Cardiac fibroblast (primary cell): ENCODE results near the gene MAML2.

ENCODE experiments used
- DNase-seq, 2 donors: peaks; one replicate each; pipeline versions ENCODE4 v3.0.0 to v3.0.0-alpha.2; 2010; ENCODE audit warnings: low read depth in 2 of 2
- H3K4me3 ChIP-seq, 2 donors: replicated peaks in 1 of 2; 1 replicate in 1 of 2; 2 replicates in 1 of 2; pipeline ENCODE4 v1.5.1; 2011; ENCODE audit warnings: low read depth in 2 of 2, low read length in 2 of 2, mild to moderate bottlenecking in 2 of 2, moderate library complexity in 1 of 2
- TF ChIP-seq, protein P1 (sequence below): IDR thresholded peaks from one replicate; pipeline ENCODE4 v1.5.1; 2011; ENCODE audit warnings: low read depth, mild to moderate bottlenecking, low read length, inconsistent platforms

MAML2 gene

DNA sequence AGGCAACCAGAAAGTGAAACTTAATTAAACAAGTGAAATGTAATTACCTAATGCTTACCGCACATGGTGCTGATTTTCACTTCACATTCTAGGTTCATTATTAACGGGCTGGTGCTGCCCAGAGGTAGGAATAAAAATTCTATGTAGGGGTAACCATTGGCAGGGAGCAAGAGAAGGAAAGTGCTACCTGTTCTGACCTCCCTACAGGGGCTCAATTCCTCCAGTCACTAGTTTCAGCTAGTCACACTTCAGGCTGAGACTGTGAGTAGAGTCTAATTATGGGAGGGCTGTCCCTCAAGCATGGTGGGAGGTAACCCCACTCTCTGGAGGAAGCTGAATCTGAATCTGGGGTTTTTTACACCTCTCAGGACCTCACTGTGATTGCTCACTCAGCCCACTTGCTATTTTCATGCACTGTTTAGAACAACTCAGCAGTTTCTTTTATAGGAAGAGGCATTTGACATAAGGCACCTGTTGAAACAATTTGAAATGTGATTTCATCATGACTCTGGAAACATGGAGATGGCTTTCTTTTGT is 75.4 kb downstream of the MAML2 start:
- TF ChIP-seq, protein P1, sequence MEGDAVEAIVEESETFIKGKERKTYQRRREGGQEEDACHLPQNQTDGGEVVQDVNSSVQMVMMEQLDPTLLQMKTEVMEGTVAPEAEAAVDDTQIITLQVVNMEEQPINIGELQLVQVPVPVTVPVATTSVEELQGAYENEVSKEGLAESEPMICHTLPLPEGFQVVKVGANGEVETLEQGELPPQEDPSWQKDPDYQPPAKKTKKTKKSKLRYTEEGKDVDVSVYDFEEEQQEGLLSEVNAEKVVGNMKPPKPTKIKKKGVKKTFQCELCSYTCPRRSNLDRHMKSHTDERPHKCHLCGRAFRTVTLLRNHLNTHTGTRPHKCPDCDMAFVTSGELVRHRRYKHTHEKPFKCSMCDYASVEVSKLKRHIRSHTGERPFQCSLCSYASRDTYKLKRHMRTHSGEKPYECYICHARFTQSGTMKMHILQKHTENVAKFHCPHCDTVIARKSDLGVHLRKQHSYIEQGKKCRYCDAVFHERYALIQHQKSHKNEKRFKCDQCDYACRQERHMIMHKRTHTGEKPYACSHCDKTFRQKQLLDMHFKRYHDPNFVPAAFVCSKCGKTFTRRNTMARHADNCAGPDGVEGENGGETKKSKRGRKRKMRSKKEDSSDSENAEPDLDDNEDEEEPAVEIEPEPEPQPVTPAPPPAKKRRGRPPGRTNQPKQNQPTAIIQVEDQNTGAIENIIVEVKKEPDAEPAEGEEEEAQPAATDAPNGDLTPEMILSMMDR: no peak
- no peak for DNase-seq
- H3K4me3 ChIP-seq: no peak overlapping the region

DNA sequence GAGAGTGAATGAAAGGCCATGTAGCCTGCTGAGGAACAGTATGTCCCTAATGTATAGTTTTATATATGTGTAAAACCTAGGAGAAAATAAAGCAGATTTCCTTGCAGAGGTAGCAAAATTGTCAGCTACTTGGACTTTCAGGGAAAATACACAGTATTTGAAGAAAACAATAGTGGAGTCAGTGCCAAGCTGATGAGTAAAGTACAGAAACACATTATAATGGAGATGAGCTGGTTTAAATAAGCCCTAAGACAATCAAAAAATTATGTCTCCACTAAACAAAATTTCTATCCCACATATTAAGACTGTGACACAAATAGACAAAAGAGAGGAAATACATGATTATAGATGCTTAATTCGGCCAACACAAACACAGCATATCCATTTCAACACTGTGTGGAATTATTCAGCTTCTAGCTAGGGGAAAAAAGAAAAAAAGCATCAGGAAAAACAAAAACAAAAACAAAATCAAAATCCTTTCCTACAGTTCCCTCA is 75.9 kb downstream of the MAML2 start:
- TF ChIP-seq, protein P1: no peak
- no peak overlapping the region for H3K4me3 ChIP-seq
- DNase-seq: peak in 1 of 2 donors; percentile 48

DNA sequence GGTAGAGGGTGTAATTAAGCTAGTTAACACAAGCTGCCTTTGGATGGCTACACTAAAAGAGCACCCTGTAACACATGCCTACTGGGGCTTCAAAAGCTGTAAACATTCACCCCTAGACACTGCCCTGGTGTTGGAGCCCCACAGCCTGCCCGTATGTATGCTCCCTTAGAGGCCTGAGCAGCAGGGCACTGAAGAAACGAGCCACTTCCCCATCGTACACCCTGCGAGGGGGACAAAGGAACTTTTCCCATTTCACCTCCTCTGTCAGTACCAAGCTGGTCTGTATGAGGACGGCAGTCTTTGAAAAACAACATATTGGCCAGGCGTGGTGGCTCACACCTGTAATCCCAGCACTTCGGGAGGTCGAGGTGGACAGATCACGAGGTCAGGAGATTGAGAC is 77.0 kb downstream of the MAML2 start:
- no peak overlapping the region for H3K4me3 ChIP-seq
- TF ChIP-seq, protein P1: no peak
- no peak for DNase-seq

DNA sequence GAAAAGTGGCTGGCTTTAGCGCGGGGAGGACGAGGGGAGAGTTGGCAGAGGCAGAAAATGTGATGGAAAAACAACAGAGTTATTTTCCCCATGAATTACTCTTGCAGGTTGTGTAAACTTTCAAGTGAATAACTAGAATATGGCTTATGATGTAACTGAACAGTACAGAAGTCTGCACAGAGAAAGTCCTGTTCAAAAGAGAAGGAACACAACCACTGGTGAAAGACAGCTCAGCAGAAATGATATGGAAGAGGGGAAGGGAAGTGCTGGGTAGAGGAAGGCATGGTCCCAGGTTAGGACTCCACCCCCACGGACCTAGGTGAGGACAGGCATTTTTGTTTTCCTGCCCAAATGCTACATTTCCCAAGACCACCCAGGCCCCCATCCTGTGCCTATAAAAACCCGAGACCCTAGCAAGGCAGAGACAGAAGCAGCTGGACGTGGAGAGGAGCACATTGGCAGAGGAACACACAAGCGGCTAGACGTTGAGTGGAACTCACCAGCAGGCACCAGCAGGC is 77.7 kb downstream of the MAML2 start:
- TF ChIP-seq, protein P1: no peak
- H3K4me3 ChIP-seq: no peak overlapping the region
- DNase-seq: no peak

DNA sequence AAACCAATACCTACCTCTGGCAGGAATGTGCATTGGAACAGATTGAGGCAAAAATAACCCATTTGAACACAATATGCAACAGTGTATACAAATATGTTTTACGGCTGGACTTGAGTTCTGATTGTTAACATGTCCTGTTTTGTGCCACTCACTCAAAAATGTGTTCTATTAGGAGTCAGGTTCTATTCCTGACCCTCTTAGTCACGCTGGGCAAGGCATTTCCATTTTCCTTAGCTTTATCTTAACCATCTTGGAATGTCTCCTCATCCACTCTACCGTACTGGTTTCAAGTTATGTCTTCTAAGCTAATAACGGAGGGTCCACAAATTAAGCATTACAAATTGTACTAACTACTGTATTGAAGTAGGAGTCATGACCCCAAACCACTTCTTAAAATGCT is 78.6 kb downstream of the MAML2 start:
- no peak overlapping the region for H3K4me3 ChIP-seq
- no peak for DNase-seq
- TF ChIP-seq, protein P1: peak; percentile 3

DNA sequence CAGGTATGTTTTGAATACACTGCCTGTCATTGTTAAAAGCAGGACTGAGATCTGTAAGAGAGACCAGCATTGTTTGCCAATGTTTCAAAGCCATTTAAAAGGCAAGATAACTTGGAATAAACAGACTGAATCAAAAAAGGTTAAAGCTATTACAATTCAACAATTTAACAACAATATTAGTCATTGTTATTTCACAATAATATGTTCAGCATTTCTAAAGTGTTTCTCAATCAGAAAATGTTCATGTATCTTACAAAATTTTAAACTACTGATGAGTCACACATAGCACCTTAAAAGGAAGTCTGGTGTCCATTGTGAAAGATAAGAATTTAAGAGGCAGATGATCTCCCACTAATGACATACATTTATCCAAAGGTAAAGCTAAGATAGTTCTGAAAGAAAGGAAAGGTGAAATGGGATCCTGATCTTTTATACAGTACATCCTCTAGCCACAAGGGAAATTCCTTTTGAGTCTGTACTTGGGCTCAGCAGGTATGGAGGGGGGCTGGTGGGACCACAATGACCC is 79.7 kb downstream of the MAML2 start:
- TF ChIP-seq, protein P1: no peak
- H3K4me3 ChIP-seq: no peak overlapping the region
- DNase-seq: peak; percentile 79 to 89
